Ammon's horn (tissue), 1 donor: Measurements from ENCODE around the gene SAMD8.
"Not testable (repeated sequence)": the region's sequence is repeated elsewhere in the genome, so short reads cannot be mapped to it uniquely, and the experiment has no call there.

ENCODE experiments used
- DNase-seq: peaks from one replicate; pipeline ENCODE4 v3.0.0-alpha.2; 2016; ENCODE audit warnings: low spot score

Gene SAMD8

DNA sequence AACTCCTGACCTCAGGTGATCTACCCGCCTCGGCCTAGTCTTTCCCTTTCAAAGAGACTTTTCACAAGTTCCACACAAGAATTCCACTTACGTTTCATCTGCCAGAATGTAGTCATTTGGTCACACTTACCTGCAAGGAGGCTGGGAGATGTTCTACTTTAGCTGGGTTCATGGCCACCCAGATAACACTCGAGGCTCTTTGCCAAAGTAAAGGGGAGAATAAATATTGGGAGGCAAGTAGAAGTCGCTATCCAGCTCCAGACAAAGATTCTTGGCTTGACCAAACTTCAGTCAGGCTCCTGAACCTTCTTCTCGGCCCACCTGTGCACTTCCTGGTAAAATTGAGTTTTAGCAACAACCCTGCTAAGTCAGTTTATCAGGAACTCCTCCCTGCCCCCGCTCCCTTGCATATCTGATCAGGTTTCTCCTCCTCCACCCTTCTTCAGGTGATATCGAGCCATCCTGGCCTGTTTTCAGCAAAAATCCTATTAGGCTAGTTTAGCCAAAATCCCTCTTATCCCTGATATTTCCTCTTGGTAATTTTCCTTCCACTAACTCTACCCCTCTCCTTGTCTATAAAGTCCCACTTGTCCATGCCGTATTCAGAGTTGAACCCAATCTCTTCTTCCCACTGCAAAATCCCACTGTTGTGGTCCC, 25.1 kb upstream of the SAMD8 start:
- DNase-seq: no peak

DNA sequence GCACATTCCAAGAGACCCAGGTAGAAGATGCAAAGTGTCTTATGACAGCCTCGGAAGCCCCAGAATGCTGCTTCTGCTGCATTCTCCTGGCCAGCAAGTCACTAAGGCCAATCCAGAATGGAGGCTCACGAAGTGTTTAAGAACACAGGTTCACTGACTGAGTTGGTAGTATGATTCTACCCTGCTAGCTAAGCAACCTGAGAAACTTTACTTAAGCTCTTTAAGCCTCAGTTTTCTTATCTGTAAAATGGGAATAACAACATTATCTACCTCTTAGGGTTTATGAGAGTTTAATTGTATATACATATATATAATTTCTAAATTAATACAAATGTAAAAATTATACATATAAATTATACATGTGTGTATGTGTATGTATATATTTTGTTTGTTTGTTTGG, 22.8 kb upstream of the SAMD8 start:
- DNase-seq: no peak

DNA sequence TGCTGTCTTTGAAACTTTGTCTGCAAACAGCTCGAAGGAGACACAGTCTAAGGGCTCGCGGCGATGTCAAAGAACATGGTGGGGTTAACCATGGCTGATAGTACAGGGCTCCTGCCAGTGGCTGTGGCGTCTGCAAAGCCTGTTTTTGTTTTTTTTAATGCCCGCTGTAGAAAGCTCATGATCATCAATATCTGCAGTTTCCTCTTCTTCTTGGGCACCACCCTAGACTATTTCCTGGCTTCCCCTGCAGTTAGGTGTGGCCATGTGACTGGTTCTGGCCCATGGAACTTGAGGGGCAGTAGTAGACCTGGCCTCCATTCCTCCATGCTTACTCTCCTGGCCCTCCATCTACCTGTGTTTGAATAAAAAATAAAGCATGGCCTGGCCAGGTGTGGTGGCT, 21.8 kb upstream of the SAMD8 start:
- DNase-seq: no peak

DNA sequence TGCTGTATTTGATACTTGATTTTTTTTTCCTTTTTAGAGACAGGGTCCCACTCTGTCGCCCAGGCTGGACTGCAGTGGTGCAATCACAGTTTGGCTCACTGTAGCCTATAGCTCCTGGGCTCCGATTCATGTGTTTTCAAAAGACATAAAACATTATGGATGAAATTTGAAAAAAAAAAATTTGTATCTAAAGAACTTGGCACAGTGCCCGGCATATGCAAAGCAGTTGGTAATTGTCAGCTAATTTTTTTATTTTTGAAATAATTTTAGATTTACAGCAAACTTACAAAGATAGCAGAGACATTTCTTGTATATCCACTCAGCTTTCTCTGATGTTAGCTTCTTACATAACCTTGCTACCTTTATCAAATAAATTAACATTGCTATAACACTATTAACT, 20.3 kb upstream of the SAMD8 start:
- no peak for DNase-seq

DNA sequence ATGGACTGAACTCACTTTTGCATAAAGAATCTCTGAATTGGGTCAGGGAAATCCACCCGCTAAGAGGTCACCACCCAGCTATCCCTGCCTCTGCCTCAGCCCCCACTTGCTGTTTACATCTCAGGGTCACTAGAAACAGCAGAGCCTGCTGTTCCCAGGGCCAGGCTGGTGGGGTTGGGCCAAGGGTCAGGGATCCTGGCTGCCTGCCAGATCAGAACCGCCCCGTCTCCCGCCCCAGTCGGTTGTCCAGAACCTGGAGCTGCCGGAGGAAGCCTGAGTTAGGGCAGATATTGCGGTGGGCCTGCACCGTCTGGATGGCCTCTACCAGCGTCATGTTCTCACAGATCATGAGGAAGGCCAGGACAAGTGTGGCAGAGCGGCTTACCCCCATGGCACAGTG, 17.0 kb upstream of the SAMD8 start:
- no peak for DNase-seq

DNA sequence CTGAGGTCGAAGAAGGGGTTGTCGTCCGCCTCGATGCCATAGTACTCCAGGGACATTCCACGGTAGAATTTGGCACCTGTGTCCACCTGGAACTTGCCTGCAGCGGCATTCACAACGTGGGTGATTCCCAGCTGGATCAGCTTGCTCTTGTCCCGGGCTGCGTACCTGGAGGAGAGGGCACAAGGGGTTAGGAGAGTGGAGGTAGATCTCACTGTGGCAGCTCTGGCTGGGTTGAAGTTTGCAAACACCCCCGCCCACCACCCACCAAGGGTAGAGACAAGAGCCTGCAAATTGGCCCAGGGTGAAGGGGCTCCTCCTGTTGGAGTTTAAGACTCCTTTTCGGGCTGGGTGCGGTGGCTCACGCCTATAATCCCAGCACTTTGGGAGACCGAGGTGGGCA, 15.8 kb upstream of the SAMD8 start:
- no peak for DNase-seq

DNA sequence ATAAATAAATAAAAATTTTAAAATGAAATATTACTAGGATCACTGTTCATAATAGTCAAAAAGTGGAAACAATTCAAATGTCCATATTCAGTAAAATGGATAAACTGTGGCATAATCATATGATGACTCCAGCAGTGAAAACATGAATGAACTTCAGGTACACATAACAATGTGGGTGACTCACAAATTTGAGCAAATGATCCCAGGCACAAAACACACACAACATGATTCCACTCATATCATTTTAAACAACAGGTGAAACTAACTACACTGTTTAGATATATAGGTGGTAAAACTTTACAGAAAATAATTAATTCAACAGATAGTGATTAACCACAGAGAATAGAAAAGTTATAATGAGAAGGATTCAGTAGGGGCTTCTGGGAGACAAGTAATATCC, 14.7 kb upstream of the SAMD8 start:
- no peak for DNase-seq

DNA sequence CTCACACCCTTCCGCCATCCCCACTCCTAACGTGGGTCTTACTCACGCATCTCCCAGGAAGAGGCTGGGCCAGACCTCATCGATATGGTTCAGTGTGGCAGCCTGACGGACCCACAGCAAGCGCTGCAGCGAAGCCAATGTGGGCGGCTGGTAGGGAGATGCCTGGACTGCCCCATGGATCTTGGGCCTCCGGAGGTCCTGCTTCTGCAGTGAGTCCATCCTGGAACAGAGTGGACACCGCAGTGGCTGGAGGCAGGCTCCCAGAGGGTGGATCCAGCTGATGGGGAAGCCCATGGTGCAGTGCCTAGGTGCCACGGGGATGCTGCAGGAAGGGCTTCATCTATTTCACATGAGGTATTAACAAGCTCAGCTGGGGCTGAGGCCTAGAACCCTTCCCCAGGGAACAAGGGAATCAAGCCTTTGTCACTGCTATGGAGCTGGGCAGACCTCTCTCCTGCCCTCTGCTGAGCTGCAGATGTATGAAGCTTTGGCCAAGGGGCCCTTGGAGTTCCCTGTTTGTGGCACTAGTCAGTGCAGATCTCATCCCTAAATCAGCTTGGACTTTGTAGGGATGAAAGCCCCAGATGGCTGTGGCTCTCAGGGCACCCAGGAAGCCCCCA, 13.7 kb upstream of the SAMD8 start:
- no peak for DNase-seq

DNA sequence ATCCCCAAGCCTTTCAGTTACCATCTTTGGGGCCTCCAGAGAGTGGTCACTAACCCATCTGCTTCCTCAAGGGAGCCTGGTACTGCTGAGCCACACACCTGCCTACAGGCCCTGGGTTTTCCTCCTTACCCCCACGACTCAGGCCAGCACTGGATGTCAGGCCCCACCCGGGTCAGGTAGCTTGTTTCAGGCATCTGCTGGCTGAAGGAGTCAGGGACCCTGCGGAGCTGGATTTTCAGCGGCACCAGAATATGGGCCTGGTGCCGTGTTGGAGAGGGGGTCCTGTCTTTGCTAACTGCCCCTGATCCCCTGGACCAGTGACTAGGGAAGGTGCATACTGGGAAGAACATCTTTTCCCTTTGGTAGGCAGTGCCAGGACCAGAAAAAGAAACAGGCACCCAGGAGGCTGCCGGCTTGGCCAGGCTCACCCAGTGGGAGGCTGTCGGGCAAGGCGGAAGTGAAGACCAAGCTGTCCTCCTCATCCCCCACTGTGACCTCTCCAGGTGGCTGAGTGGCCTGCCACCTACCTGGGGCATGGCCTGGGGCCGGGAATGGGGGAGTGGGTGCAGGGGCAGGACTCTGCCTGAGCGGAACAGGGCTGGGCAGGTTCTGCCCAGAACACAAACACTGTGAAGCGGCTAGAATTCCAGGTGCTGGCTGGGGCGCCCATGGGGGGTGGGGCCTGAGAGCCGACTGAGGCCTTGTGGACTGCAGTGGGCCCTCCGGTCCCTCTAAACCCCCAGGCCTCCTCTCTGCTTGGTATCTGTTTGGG, 12.4 kb upstream of the SAMD8 start:
- DNase-seq: no peak

DNA sequence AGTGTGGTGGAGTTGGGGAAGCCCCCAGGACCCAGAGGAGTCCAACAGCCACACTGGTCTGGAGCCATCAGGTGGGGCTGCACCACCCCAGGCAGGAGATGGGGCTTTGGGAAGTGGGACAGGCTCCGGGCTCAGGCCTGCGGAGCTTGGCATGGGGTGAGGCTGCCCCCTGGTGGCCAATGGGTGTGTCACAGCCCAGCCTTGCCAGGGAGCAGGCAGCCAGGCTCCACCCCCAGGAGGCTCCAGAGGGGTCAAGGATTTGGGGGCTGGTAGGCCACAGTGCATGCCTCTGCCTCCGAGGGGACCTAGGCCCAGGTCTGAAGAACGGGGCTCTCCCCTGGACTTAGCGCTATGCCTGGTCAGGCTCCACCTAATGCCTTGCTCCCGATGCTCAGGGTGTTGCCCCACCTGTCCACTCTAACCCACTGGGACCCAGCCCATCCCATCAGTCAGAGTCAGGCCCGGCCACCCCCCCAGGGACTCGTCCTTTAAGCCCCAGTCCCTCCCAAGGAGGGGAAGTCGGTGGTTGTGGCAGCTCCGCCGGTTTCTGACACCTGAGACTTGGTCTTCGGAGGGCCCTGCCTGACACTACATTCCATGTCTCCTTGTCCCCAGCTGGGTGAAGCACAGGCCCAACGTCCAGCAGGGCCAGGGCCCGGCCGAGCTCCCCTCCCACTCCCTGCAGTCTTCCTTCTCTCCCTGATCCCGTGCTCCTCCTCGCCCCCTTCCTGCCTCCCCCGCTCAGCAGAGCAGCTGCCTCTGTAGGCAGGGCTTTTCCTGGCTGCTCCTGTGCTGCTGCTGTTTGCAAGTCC, 11.3 kb upstream of the SAMD8 start:
- DNase-seq: peak; percentile 82

DNA sequence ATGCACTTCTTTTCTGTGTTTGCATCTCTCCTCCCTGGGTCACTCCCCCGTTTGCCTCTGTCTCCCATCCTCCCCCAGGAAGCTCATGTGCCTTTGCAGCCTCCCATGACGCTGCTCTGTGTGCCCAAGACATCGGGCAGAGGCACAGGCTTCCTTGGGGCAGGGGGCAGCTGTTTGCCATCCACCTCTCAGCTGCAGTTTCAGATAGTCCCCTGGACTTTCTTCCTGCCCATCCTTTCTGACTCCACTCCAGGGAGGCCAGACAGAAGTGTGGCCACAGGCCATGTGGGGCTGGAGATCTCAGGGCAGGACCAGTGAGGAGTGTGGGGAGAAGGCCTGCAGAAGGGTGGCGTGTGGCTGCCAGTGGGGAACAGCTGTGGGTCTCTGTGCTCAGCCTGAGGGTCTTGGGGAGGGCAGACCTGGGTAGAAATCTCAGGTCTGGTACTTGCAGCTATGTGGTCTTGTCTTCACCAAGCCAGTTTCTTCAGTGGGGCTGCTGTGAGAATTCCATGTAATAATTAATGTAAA, 10.6 kb upstream of the SAMD8 start:
- DNase-seq: no peak

DNA sequence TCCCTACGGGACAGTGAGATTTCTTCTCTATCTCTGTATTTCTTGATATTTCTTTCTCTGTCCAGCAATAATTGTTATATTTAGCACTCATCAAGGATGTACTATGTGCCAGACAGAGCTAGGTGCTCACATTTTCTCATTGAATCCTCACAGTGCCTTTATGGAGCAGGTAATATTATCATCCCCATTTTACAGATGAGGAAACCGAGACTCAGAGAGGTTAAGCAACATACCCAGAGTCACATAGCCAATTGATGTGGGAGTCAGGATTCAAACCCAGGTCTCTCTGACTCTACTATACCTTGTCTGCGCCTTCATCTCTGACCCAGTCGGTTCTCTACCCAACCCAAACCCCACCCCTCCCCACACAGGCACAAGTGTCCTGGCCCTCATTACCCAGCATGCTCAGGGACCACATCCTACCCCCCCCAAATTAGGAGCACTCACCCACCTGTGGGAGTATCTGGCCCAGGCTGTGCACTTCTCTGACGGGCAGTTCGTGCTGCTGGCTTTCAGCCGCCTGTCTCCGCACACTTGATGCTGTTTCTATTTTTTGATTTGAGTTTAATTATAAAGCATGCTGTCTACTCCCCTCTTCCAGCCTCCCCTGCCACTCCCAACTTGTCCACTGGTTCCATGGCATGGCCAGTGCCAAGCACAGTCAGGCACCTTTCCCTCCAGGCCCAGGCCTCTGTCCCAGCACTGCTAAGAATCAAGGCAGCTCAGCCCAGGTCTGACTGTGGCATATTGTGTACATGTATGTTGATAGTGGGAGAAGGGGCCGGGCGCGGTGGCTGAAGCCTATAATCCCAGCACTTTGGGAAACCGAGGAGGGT, 9.8 kb upstream of the SAMD8 start:
- no peak for DNase-seq

DNA sequence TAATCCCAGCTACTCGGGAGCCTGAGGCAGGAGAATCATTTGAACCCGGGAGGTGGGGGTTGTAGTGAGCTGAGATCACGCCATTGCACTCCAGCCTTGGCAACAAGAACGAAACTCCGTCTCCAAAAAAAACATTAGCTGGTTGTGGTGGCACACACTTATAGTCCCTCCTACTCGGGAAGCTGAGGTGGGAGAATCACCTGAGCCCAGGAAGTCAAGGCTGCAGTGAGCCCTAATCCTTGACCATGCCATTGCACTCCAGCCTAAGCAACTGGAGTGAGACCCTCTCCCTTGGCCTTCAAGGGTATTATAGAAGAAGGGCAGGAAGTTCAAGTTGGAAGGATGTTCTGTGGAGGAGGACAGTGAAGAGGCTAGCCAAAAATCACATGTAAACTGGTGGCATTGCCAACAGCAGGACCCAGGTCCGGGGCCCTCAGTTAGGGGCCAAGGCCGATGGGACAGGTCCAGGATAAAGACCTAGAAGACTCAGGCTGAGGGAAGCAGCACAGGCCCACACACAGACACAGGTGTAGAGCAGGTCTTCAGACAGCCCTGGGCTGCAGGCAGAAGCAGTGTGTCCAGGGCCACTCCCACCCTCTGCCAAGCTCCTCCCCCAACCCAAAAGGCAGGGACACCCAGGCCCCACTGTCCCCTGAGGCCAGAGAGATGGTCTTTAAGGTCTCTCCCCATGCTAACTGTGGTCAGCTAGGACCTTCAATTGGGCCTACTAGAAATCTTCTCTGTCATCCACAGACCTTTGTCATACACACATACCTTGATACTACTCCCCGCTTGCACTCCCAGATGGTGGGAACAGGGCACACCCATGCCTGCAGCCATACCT, 8.4 kb upstream of the SAMD8 start:
- no peak for DNase-seq

DNA sequence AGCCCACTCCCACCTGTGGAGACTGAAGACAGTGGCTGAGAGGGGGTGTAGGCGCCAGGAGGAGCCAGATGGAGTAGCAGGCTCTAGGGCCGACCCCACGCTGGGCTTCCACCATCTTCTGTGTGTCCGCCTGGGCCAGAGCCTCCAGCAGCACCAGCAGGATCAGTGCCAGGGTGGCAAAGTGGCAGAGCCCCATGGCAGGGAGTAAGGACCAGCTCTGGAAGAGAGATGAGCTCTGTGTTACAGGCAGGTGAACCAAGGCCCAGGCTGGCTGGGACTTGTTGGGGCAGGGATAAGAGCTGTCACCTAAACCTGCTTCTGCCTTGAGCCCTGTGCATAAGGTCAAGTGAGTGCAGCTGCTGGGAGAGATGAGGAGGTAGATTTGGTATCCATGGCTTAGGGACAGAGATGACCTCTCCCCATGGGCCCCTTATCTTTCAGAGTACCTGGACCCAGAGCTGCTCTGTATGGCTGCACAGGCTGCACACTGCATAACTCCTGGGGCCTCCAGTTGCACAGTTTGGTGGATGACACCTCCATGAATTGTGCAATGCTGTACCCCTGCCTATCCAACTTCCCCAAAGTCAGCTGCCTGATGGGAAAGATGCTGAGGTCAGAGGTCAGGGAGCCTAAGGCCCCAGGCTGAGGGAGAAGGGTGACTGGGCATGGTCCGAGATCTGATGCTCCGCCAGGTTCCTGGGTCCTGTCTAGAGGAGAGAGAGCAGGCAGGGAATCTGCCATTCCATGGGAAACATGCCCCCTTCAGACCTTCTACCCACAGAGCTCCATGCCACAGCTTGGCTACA, 7.4 kb upstream of the SAMD8 start:
- no peak for DNase-seq

DNA sequence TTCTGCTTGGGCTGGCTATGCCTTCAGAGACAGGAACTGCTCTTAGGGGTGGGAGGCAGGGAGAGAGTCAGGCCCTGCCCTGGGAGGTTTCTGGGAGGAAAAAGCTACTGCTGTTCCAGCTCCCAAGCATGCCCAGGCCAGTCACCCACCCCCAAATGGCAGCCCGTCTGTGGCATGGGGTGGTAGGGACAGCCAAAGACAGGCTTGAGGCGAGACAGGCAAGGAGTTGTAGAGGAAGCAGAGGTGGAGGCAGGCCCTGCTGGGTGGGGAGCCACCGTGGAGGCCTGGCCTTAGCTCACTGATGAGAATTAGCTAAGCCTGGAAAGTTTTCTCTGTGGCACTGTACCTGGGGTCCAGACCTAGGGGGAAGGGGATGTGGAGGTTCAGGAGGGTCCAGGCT, 6.6 kb upstream of the SAMD8 start:
- no peak for DNase-seq

DNA sequence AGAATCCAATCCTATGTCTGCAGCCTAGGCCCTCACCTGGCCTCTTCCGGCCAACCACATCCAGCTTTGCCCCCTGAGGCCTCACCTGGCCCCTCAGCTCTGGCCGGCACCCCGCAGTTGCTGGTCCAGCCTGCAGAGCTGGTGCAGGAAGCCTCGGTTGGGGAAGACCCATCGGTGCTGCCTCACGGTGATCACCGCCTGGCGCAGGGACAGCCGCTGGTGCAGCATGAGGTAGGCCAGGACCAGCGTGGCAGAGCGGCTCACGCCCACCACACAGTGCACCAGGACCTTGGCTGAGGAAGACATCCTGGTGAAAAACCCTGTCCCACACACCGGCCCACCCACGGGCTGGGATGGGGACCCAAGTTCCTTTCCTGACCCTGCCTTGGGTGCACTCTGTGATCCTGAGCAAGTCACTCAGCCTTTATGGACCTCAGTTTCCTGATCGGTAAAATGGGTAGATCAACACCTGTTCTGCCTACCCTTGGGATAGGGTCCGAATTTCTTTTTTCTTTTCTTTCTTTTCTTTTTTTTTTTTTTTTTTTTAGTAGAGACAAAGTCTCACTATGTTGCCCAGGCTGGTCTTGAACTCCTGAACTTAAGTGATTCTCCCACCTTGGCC, 5.8 kb upstream of the SAMD8 start:
- no peak for DNase-seq

DNA sequence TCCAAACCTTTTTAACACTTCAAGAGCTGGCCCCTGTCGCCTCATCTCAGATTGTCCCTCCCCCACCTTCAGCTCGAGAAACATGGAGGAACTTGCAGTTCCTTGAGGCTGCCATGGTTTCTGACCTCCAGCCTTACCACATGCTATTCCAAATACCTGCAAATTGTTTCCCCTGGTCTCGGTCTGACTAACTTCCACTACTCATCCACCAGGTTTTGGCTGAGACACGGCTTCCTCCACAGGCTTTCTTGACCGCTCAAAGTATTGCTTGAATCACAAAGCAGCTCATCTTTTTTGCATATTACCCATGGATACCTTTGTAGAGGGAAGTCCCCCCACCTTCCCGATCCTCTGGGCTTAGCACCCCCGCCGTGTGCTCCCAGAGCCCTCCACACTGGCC, 5.2 kb upstream of the SAMD8 start:
- no peak for DNase-seq

DNA sequence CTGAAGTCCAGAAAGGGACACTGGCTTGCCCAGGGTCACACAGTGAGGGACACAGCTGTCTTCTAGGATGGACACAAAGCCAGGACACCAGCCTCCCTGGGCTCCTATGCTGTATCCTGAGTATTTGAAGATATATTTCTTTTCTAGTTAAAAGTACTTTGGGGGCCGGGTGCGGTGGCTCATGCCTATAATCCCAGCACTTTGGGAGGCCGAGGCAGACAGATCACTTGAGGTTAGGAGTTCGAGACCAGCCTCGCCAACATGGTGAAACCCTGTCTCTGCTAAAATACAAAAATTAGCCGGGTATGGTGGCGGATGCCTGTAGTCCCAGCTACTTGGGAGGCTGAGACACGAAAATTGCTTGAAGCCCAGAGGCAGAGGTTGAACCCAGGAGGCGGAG, 4.6 kb upstream of the SAMD8 start:
- not testable (repeated sequence) for DNase-seq
